GM18867 (cell line): ENCODE measurements around the gene C5orf46.

Experiments
- ATAC-seq: cut with Tn5 transposase; IDR thresholded peaks from one replicate; pipeline ENCODE4 v1.9.1; 2021; ENCODE audit warnings: mild to moderate bottlenecking, moderate library complexity; ENCODE audit not compliant: unreplicated experiment

Gene C5orf46

GRCh38 chr5:147859962-147860640, 46.2 kb downstream of the C5orf46 start:
- no peak for ATAC-seq

GRCh38 chr5:147858565-147858964, 47.8 kb downstream of the C5orf46 start:
- no peak for ATAC-seq

- peak; percentile 95 for ATAC-seq
Measured at GRCh38 chr5:147857302-147858129, 48.8 kb downstream of the C5orf46 start.

- no peak for ATAC-seq
Measured at GRCh38 chr5:147856801-147857200, 49.5 kb downstream of the C5orf46 start.

GRCh38 chr5:147855774-147856069, 50.6 kb downstream of the C5orf46 start:
- no peak for ATAC-seq

- no peak for ATAC-seq
Measured at GRCh38 chr5:147854894-147855773, 51.2 kb downstream of the C5orf46 start.

- no peak for ATAC-seq
Measured at GRCh38 chr5:147854331-147854730, 52.0 kb downstream of the C5orf46 start.

- no peak for ATAC-seq
Measured at GRCh38 chr5:147853372-147853987, 52.9 kb downstream of the C5orf46 start.

- ATAC-seq: no peak
Measured at GRCh38 chr5:147852365-147852764, 54.0 kb downstream of the C5orf46 start.

- no peak for ATAC-seq
Measured at GRCh38 chr5:147851578-147851977, 54.8 kb downstream of the C5orf46 start.

- ATAC-seq: no peak
Measured at GRCh38 chr5:147849226-147849625, 57.1 kb downstream of the C5orf46 start.

GRCh38 chr5:147845618-147846017, 60.7 kb downstream of the C5orf46 start:
- ATAC-seq: no peak

- no peak for ATAC-seq
Measured at GRCh38 chr5:147844846-147845245, 61.5 kb downstream of the C5orf46 start.

- no peak for ATAC-seq
Measured at GRCh38 chr5:147842869-147843268, 63.5 kb downstream of the C5orf46 start.
